ENCODE data around the gene CAPN5.

Gene CAPN5

DNA sequence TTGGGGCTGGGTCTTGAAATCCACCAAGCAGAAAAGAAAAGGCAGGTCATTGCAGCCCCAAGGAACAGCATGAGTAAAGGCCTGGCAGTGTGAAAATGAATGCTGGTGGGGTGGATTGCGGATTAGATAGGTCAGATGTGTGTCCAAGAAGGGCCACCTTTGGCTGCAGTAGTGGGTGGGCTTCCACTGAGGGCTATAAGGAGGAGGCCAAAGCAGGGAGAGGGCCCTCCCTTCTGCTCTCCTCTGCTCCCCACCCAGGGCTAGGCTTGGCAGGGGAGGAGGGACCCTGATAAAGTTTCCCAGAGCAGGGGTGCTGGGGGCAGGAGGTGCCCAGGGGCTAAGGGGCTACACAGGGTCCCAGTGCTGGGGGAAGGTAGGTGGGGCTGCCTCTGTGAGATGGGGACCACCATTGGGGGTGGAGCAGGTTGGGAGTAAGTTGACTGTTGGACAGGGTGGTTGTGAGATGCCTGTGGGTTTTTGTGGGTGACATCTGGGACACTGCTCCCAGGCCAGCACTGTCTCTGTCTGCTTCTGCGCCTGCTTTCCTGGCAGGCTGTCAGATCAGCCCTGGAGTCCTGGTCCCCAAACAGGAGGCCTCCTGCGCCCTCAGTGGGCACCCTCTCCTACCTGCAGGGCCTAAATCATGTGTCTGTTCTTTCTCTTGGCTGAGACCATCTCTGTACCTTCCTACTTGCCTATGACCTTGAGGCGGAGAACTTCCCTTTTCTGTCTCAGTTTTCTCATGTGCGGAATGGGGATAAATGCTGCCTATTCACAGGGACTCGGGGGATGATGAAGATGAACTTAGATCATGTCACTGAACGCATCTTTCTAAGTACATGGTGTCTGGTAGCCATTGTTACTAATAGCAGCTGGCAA lies 1.9 kb downstream of the CAPN5 start:
- no peak for DNase-seq
- TF ChIP-seq, protein P1, sequence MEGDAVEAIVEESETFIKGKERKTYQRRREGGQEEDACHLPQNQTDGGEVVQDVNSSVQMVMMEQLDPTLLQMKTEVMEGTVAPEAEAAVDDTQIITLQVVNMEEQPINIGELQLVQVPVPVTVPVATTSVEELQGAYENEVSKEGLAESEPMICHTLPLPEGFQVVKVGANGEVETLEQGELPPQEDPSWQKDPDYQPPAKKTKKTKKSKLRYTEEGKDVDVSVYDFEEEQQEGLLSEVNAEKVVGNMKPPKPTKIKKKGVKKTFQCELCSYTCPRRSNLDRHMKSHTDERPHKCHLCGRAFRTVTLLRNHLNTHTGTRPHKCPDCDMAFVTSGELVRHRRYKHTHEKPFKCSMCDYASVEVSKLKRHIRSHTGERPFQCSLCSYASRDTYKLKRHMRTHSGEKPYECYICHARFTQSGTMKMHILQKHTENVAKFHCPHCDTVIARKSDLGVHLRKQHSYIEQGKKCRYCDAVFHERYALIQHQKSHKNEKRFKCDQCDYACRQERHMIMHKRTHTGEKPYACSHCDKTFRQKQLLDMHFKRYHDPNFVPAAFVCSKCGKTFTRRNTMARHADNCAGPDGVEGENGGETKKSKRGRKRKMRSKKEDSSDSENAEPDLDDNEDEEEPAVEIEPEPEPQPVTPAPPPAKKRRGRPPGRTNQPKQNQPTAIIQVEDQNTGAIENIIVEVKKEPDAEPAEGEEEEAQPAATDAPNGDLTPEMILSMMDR (IDR thresholded peaks at IDR 0.05), result no peak
- no peaks in the 10 kb centered on the region for H3K36me3 Mint-ChIP-seq (ENCODE audit: low read depth)
- H3K9me3 Mint-ChIP-seq, result no peaks in the 10 kb centered on the region
- H3K27ac Mint-ChIP-seq, result no peak overlapping the region
- peak overlapping the region; percentile 65 for H3K4me3 Mint-ChIP-seq
- peaks cover 64% of the 10 kb centered on the region for H3K4me1 Mint-ChIP-seq
- no peaks in the 10 kb centered on the region for H3K27me3 Mint-ChIP-seq (ENCODE audit: low read depth, poor library complexity)

GRCh38 chr11:77069336-77069968 lies 2.7 kb downstream of the CAPN5 start:
- peak overlapping the region; percentile 65 for H3K4me3 Mint-ChIP-seq
- no peaks in the 10 kb centered on the region for H3K27me3 Mint-ChIP-seq (ENCODE audit: low read depth, poor library complexity)
- H3K36me3 Mint-ChIP-seq (ENCODE audit: low read depth), result no peaks in the 10 kb centered on the region
- DNase-seq, result no peak
- H3K27ac Mint-ChIP-seq, result no peak overlapping the region
- H3K9me3 Mint-ChIP-seq, result no peaks in the 10 kb centered on the region
- H3K4me1 Mint-ChIP-seq, result peaks cover 70% of the 10 kb centered on the region
- TF ChIP-seq, protein P1 (IDR thresholded peaks at IDR 0.05), result no peak

- DNase-seq, result no peak
- no peaks in the 10 kb centered on the region for H3K9me3 Mint-ChIP-seq
- TF ChIP-seq, protein P1 (IDR thresholded peaks at IDR 0.05), result no peak
- no peak overlapping the region for H3K27ac Mint-ChIP-seq
- H3K36me3 Mint-ChIP-seq (ENCODE audit: low read depth), result no peaks in the 10 kb centered on the region
- peaks cover 2% of the 10 kb centered on the region for H3K27me3 Mint-ChIP-seq (ENCODE audit: low read depth, poor library complexity)
- H3K4me1 Mint-ChIP-seq, result peaks cover 65% of the 10 kb centered on the region
- no peak overlapping the region for H3K4me3 Mint-ChIP-seq
Measured at GRCh38 chr11:77069969-77070582, 3.3 kb downstream of the CAPN5 start.

DNA sequence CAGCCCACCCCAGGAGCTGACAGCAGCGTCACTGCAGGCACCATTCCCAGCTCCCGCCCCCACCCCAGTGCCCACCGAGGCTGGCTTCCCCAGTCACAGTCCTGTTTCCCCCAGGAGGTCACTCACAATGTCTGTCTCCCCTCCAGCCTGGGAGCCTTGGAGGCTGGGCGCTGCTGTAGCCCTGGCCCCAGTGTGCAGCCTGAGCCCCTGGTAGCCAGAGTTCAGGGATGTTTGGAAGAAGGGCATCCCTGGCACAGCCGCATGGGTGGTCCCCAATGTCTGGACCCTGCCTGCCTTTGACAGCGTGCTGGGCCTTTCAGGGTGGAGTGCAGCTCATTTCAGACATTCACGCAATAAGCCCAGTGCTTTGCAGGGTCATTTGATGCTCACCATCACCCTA lies 4.3 kb downstream of the CAPN5 start:
- peaks cover 55% of the 10 kb centered on the region for H3K4me1 Mint-ChIP-seq
- no peak overlapping the region for H3K4me3 Mint-ChIP-seq
- DNase-seq, result no peak

DNA sequence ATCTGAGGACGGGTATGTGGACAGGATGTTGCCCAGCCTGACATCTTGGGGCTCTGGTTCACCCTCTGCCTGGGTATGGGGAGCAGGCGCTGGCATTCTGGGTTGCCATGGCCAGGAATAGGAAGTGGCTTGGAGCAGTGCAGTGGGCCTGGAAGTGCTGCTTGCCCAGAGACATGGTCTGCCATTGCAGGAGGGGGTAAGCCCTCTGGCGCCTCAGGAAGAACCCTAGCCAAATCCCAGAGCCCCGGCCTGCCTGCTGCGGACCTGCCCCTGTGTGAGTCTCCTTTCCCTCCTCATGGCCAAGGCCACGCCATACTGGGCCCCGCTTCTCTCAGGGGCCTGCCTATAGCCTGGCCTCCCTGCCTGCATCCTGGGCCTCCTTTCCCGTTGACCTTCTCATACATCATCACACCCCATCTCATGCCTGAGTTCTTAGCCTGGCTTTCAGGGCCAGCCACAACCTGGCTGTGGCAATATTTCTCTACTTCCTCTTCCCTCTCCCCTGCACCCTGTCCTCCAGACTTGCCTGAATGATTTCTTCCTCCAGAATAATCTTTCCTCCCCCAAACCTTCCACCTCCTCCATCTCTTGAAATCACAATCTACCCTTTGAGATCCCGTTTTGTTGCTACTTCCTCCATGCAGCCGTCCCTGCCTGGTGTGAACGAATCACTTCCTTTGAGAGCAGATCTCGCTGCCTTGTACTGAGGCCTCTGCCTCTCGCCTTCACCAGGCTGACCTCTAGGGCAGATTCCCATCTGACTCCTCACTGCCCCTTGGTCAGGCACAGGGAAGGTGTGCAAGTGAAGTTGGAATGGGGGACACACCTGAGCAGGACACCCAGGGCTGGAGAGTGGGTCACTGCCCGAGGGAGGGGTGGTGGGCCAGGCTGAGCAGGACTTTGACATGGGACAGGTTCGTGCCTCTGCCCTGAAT lies 5.2 kb downstream of the CAPN5 start:
- H3K27me3 Mint-ChIP-seq (ENCODE audit: low read depth, poor library complexity), result peaks cover 2% of the 10 kb centered on the region
- peaks cover 54% of the 10 kb centered on the region for H3K4me1 Mint-ChIP-seq
- TF ChIP-seq, protein P1 (IDR thresholded peaks at IDR 0.05), result no peak
- no peak overlapping the region for H3K4me3 Mint-ChIP-seq
- no peaks in the 10 kb centered on the region for H3K9me3 Mint-ChIP-seq
- DNase-seq, result no peak
- no peaks in the 10 kb centered on the region for H3K36me3 Mint-ChIP-seq (ENCODE audit: low read depth)
- peak overlapping the region; percentile 75 for H3K27ac Mint-ChIP-seq

More for the DNA sequence above, 4.3 kb downstream of the CAPN5 start:
- TF ChIP-seq, protein P1 (IDR thresholded peaks at IDR 0.05), result no peak
- Mint-ChIP-seq H3K36me3 (ENCODE audit: low read depth) (no peaks in the 10 kb centered on the region), H3K27ac (no peak overlapping the region), H3K27me3 (ENCODE audit: low read depth, poor library complexity) (peaks cover 2% of the 10 kb centered on the region), H3K9me3 (no peaks in the 10 kb centered on the region)
